HG02943 (cell line): ENCODE measurements around the gene NLGN1.
"Not testable (repeated sequence)": the region's sequence is repeated elsewhere in the genome, so short reads cannot be mapped to it uniquely, and the experiment has no call there.

Source experiments
- ATAC-seq: cut with Tn5 transposase; IDR thresholded peaks from one replicate; pipeline ENCODE4 v1.9.1; 2021; ENCODE audit warnings: mild to moderate bottlenecking, low read depth, moderate library complexity; ENCODE audit not compliant: unreplicated experiment

NLGN1 gene

GRCh38 chr3:173552526-173552925 is 155.0 kb downstream of the NLGN1 start:
- ATAC-seq = no peak

GRCh38 chr3:173553635-173554280 is 156.2 kb downstream of the NLGN1 start:
- ATAC-seq = no peak

GRCh38 chr3:173556546-173556945 is 159.0 kb downstream of the NLGN1 start:
- no peak for ATAC-seq

DNA sequence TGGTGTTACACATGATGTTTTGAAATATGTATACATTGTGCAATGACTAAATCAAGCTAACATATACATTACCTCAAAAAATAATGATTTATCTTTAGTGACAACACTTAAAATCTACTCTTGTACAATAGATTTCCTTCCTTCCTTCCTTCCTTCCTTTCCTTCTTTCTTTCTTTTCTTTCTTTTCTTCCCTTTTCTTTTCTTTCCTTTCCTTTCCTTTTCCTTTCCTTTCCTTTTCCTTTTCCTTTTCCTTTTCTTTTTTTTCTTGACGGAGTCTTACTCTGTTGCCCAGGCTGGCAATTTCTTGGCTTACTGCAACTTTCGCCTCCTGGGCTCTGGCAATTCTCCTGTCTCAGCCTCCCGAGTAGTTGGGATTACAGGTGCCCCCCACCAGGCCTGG is 170.5 kb downstream of the NLGN1 start:
- no peak for ATAC-seq

GRCh38 chr3:173568623-173569022 is 171.1 kb downstream of the NLGN1 start:
- ATAC-seq = no peak

DNA sequence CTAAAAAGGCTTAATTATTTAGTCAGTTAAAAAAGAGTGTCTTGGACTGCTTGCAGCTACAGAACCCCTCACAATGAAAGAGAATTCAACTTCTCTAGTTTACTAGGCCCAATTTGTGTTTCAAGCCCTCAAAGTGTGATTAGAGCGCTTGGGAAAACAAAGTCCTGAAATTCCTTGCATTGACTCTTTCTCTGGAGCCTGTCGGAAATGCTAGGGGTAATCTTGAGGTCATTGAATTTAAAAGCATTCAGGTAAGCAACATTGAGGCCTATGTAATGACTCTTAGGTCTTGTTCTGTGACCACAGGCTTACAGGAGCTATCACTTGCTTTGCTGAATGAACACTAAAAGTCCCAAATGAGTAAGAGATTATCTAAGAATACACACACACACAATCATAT is 186.0 kb downstream of the NLGN1 start:
- no peak for ATAC-seq

DNA sequence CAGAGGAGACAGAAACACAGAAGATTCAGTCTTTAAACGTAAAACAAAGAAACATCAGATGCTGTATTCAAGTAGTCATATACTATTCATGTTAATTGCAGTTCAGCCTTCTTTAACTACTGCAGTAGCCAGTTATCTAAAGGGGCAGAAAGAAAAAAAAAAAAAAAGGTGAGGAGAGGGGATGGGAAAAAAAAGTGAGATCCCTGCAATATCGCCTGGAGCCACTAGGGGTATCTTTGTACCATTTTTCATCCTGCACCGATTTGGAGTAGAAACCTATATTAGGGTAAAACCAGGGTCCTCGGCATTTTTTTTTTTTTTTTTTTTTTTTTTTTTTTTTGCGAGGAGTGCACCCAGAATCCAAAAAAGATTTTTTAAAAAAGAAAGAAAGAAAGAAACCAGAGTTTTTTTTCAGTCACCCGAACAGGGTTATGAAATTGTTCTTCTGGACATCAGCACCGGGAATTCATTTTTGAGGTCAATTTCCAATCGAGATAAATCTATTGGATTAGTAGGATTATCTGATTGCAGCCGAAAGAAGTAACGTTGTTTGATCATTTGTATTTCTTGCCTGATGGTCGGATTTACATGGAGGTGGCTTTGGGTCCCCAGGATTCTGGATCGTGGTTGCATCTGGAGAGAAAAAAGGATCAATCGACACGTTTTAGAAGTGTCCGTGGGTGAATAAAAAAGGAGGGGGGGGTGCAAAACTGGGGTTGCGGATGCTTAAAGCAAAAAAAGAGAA is 186.7 kb downstream of the NLGN1 start:
- ATAC-seq = no peak

DNA sequence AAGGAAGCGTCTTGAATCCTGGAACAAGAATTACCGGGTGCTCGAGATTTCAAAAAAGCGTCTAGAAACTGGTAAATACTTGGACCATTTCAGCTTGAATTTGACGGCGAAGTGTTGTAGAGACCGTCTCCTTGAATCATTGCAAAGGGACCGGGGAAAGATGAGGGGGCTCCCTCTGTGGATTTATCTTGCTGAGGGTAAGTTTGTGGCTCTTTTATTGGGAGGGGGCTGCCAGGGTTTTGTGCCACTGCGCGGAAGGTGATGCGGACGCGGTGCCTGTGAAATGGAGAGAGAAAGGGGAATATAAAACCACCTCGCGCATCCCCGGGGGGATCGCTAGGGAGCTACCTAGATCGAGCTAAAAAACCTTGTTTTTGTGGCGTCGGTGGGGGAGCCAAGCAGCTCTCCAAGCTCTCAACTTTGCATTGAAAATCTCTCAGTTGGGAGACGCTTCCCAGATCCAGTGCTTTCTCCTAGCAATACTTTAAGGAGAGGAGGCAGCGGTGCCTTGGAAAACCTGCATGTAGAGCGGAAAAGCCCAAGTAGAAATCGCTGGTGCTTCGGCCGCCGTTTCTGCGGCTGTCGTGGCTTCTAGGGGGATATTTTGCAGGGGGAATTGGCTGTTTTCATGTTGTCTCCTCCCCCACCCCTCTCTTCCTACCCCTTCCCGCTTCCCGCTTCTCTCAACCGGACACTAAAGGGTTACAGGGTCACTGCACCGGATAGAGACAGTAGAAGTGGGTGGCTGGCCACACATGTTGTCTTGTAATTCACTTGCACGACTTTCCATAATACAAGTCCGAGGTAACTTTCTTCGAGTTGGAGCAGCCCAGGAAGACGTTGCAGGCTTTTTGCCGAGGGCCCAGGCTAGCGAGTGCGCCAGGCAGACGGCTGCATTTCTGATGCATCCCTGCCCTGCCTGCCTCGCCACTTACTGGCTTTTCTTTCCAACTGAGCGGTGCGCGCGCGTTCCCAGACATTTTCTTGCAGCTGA is 187.6 kb downstream of the NLGN1 start:
- no peak for ATAC-seq

DNA sequence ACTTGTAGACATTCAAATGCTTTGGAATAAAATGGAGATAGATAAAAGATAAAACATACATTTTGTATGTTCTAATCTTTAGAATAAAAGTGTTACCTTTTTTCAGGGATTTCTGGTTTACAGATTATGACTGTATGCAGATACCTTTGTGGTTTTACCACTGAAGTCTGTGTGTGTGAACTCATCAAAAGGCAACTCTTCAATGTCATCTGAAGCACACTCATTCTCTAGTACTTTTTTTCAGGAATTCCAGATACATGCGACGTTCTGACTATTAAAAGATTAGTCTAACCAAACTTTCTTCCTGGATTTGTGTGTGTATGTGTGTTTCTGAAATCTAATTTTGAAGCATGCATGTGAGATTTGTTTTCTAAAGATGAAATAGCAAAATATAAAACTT is 188.6 kb downstream of the NLGN1 start:
- no peak for ATAC-seq

- ATAC-seq = no peak
Observed at GRCh38 chr3:173587055-173587454, 189.5 kb downstream of the NLGN1 start.

GRCh38 chr3:173588556-173588955 is 191.0 kb downstream of the NLGN1 start:
- ATAC-seq = no peak

DNA sequence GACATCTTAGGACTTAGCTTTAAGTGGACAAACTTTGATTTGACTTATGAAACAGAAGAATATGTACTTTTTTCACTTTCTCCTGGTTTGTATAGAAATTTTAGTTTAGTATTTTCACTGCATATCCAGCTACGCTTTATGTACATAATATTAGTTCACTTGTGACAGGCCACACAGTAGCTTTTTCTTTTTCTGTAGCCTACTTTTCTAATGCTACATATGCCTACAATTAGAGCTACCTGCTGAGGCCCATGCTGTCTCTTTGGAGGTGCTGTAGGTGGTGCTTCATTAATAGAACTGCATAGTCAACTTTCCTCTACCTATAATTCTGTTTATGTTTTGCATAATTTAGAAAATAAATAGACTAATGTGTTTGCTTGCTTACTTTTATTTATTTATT is 191.6 kb downstream of the NLGN1 start:
- no peak for ATAC-seq

GRCh38 chr3:173591401-173591800 is 193.9 kb downstream of the NLGN1 start:
- no peak for ATAC-seq

DNA sequence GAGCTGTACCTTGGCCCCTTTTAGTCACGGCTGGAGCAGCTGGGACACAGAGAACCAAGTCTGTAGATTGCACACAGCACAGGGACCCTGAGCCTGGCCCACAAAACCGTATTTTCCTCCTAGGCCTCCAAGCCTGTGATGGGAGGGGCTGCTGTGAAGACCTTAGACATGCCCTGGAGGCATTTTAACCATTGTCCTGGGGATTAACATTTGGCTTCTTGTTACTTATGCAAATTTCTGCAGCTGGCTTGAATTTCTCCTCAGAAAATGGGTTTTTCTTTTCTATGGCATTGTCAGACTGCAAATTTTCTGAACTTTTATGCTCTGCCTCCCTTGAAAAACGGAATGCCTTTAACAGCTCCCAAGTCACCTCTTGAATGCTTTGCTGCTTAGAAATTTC is 197.3 kb downstream of the NLGN1 start:
- not testable (repeated sequence) for ATAC-seq

- ATAC-seq = no peak
Observed at GRCh38 chr3:173599673-173600072, 202.1 kb downstream of the NLGN1 start.

DNA sequence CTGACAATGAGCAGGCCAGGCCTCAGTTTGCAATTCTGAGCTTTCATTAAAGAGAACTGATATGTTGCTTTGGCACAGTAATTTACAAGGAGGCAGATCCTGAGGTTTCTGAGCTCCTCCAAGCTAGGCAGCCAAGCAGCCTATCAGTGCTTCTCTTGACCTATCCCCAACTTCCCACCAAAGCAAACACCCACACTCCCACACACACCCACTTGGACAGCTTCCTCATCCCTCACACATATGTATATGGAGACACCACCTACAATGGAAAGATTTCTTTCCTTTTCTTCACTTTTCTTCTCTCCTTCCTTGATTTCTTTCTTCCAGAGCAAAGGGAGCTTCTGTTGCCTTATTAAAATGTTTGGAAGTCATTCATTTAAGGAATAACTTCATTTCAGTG is 217.0 kb downstream of the NLGN1 start:
- ATAC-seq = no peak

DNA sequence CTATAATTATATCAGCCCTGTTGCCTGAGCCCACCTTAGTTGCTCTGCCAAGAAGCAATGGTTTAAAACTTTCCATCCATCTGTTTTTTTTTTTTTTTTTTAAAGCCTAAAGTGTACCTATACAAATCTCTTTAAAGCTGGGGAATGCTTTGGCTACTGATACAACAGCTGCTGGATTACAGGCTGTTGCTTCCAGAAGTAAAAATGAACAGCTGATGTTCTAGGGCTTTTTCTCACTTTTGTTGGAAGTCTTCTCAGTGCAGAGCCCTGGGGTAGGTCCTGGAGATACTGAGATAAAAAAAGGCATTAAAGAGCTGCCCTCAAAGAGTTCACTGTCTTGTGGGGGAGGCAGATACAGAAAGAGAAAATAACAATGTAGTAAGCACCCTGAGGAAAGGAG is 218.1 kb downstream of the NLGN1 start:
- no peak for ATAC-seq

DNA sequence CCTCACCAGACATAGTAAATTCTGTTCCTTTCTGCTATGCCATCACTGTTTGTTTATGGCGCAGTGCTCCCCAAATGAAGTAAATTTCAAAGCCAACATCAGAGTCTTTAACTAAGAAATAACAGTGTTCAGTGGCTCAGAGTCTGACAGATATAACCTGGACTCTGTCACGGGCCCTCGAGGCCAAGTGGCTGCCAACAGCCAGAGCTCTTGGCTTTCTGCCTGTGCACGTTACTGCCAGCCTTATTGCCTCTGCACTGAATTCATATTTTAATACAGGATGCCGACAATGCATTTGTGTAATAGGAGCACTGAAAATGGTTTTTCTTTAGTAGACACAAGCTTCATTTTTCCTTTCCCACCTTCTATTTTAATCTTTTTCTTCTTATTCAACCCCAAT is 219.9 kb downstream of the NLGN1 start:
- ATAC-seq = no peak

- no peak for ATAC-seq
Observed at GRCh38 chr3:173618148-173618547, 220.6 kb downstream of the NLGN1 start.

DNA sequence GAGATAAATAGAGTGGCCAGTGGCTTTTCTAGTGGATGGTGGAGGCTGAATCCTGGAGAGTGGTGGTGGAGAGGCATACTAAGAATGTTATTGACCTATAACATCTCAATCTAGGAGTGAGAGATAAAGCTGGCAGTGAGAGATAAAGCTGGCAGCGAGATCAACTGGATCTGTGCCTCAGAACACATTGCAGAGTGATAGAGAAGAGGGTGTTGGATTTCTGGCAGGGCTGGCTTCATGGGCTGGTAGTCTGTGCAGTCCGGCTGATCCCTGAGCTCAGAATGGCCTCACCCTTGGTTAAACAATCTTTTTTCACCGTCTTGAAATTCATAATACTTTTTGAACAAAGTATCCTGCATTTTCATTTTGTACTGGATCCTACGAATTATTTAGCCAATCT is 221.2 kb downstream of the NLGN1 start:
- no peak for ATAC-seq

GRCh38 chr3:173622166-173622565 is 224.6 kb downstream of the NLGN1 start:
- ATAC-seq = no peak
